Measurements from ENCODE around the gene LIPK.
"Not testable (repeated sequence)": the region's sequence is repeated elsewhere in the genome, so short reads cannot be mapped to it uniquely, and the experiment has no call there.

The LIPK gene, protein sequence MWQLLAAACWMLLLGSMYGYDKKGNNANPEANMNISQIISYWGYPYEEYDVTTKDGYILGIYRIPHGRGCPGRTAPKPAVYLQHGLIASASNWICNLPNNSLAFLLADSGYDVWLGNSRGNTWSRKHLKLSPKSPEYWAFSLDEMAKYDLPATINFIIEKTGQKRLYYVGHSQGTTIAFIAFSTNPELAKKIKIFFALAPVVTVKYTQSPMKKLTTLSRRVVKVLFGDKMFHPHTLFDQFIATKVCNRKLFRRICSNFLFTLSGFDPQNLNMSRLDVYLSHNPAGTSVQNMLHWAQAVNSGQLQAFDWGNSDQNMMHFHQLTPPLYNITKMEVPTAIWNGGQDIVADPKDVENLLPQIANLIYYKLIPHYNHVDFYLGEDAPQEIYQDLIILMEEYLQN

DNA sequence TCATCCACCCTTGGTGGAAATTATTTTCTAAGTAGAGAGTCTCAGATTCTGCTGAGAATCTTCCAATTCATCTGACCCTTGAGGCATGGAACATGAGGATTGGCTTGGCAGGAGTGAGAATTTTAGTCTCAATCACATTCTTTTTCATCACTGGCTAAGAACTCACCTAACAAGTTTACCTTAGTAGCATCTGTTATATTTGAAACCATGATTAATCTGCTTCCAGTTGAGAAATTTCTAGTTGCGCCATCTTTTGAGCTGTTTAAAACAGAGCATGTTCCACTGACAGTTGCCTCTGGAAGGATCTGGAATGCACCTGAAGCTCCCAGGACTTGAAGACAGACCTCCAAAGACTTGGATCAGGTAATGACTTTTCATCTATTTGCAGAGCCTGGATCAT, at the start of gene LIPK:
TSS of gene LIPK (plus strand) at position 292 of the 400 bp plus-strand sequence. CDS start 18,295 bp downstream, outside the sequence.
- DNase-seq, result no peak

DNA sequence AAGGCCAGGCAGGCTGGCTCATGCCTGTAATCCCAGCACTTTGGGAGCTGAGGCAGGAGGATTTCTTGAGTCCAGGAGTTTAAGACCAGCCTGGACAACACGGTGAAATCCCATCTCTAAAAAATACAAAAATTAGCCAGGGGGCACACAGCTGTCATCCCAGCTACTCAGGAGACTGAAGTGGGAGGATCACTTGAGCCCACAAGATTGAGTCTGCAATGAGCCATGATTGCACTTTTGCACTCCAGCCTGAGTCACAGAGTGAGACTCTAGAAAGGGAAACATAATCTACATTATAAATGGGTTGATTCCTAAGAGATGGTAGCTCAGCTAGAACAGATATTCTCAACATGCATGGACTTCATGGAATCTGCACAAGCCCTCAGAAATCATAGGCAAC, 48.1 kb upstream of the LIPK start:
- no peak for DNase-seq

- no peak for DNase-seq
These were observed 46.1 kb upstream of the LIPK start for GRCh38 chr10:88659725-88660597.

DNA sequence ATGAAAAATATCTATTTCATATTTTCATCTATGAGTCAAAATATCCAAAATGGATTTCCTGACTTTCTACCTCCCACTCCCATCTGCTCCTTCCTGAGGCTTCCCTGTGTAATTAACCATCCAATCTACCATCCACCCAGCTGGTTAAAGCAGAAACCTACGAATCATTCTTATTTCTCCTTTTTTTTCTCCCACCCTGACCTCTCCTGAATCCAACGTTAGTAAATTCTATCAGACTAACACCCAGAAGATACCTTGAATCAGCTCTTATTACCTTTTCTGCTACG, 45.5 kb upstream of the LIPK start:
- DNase-seq, result no peak

GRCh38 chr10:88661018-88661417, 45.0 kb upstream of the LIPK start:
- no peak for DNase-seq

DNA sequence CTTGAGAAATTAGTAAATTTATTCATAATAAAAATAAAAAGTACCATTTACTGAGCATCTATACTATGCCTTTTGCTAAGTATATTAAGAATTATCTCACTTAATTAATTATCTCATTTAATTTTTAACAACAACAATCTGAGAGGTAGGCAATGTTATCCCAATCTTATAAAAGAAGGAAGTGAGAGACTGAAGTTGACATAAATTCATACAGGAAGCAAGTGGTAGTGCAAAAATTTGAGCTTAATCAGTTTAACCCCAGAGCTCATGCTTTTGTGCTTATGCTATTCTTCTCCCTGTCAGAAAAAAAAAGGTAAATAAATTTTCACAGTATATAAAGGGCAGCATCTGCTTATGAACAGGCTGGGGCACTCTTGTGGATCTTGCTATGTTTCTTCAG, 44.5 kb upstream of the LIPK start:
- DNase-seq, result no peak

DNA sequence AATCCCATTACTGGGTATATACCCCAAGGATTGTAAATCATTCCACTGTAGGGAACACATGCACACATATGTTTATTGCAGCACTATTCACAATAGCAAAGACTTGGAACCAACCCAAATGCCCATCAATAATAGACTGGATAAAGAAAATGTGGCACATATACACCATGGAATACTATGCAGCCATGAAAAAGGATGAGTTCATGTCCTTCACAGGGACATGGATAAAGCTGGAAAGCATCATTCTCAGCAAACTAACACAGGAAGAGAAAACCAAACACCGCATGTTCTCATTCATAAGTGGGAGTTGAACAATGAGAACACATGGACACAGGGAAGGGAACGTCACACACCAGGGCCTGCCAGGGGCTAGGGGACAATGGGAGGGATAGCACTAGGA, 42.9 kb upstream of the LIPK start:
- DNase-seq, result not testable (repeated sequence)

DNA sequence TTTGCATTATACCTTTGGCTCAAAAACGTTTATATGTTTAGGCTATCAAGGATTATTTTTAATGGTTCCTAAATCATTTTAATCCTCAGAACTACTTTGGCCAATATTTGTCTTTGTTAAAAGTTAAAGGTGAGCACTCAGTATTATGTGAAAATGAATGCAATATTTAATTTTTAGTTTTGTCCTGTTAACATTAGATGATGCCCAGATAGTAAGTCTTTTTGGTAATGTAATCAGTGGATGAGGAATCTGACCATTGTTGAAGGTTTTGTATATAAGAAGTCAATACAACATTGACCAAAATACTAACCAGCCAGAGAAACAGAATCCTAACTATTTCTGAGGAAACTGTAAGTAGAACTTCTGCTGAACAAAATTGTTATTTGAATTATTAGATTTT, 41.9 kb upstream of the LIPK start, which contains the start of gene LIPF:
TSS of gene LIPF (plus strand) at position 301 of the 400 bp plus-strand sequence. CDS start 2,856 bp downstream, outside the sequence.
- no peak for DNase-seq

GRCh38 chr10:88668465-88668864, 37.6 kb upstream of the LIPK start:
- DNase-seq, result no peak

DNA sequence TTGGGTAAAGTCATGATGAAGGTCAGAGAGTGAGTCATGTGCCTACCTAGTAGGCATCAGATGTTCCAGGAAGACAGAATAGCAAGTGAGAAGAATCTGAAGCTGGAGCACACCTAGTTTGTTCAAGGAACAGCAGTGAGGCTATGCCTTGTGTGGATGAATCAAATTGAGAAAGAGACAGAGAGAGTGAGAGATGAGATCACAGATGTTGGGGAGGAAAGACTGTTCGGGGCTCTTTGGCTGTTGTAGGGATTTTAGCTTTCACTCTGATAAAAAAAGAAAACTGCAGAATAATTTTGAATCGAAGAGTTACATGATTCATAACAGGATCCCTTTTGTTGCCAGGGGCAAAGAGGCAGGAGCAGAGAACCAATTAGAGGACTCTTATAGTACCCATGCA, 35.6 kb upstream of the LIPK start:
- no peak for DNase-seq

DNA sequence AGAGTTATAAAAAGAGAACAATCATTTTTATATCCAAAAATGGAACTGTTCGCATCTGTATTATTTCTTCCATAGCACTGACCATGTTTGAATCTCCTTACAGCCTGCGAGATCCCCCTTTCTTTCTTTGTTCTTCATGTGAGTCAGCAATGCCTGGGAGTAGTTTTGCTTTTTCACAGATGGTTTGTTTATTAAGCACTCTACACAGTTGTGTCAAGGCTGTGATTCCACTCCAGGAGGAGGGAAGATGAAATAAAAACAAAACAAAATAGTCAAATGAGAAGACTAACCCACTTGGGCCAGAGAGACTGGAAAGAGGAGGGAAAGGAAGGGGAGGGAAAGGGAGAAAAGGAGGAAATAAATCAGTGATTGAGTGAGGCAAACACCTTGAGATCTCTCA, 34.0 kb upstream of the LIPK start:
- DNase-seq, result no peak

DNA sequence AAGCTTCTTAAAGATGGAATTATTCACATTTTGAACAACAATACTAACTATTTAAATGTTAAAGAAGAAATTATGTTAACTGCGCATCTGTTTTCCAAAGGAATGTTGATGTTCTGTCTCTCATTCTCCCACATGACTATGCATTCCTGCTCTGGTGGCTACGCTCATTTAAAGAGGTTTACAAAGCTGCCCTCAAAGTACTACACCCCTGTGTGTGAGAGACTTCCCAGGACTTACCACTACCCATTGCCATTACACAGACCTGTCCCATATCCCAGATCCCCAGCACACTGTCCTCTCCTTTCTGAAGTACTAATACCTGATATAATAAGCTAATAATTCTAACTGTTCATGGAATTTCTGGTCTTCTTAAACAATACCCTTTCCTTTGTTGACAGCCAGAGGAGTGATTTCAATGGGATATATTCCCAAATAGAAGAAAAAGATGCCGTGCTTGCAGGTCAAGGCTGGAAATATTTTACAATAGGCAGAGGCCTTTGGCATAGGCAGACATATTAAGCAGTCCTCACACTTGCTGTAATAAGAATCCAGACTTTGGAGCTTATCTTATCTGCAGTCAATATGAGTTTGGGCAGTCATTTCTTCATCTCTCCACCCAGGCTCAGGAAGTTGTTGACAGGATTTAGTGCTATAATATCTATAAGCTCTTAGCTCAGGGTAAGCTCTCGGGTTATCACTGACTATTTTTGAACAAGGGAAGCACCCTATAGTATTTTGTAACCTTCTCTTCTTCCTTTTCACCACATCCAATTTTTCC, 29.6 kb upstream of the LIPK start:
- DNase-seq, result no peak

- no peak for DNase-seq
These were observed 25.1 kb upstream of the LIPK start for GRCh38 chr10:88680958-88681357.

DNA sequence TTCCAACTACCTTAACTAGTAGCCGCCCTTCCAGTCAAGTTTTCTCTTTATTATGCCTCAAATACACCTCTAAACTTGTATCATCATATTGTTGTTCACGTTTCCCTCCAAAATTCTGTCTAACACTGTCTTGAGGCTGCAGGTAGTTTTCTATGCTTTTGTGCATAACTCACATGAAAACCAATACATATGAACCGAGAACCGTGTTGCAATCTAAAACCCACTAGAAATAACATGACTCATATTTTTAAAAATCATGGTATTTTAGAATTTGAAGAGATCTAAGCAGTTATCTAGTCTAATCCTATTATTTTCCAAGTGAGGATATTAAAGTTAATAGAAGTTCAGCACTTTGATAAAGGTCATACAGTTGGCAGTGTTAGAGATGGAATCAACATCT, 23.6 kb upstream of the LIPK start:
- DNase-seq, result no peak

- DNase-seq, result no peak
These were observed 18.1 kb upstream of the LIPK start for GRCh38 chr10:88687853-88688467.

- DNase-seq, result no peak
These were observed 16.7 kb upstream of the LIPK start for GRCh38 chr10:88689366-88689765.

- no peak for DNase-seq
These were observed 12.5 kb upstream of the LIPK start for GRCh38 chr10:88693392-88694020.

- DNase-seq, result no peak
These were observed 3.0 kb upstream of the LIPK start for GRCh38 chr10:88702848-88703597.

GRCh38 chr10:88707429-88708155, 1.5 kb downstream of the LIPK start:
- no peak for DNase-seq

GRCh38 chr10:88709361-88709760, 3.3 kb downstream of the LIPK start:
- not testable (repeated sequence) for DNase-seq

DNA sequence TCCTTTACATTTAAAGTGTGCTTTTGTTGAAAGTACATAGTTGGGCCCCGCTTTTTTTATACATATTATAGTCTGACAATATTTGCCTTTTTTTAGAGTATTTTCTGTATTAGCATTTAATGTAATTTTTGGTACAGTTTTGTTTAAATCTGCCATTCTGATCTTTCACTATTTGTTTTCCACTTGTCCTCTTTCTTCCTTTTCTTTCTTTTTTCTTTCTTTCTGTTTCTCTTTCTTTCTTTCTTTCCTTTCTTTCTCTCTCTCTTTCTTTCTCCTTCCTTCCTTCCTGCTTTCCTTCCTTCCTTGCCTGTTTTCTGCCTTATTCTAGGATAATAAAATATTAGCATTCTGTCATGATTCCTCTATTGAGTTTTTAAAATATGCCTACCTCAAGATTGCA, 9.5 kb downstream of the LIPK start:
- DNase-seq, result no peak

Measured in activated naive CD4-positive, alpha-beta T cell (primary cell).